Measurements from ENCODE around the gene PFN4. TPM values are rescaled to one million over a fixed set of nuclear protein-coding genes. Genes with fewer than 3 reads are reported as not detected.
"Not testable (repeated sequence)": the region's sequence is repeated elsewhere in the genome, so short reads cannot be mapped to it uniquely, and the experiment has no call there.

The PFN4 gene
- total RNA-seq, 2 experiments from 2014 or later: not detected

GRCh38 chr2:24107336-24107735, 15.8 kb downstream of the PFN4 start:
- H3K27me3 Mint-ChIP-seq: peaks cover 9% of the 10 kb centered on the region
- DNase-seq: no peak
- no peaks in the 10 kb centered on the region for H3K36me3 Mint-ChIP-seq (ENCODE audit: low read depth)
- no peak overlapping the region for H3K27ac Mint-ChIP-seq
- no peak overlapping the region for H3K4me3 Mint-ChIP-seq
- CTCF ChIA-PET: interaction anchor here (1.0 kb wide), 1 partner anchor 23 kb away, joined by 3 read pairs; the partner anchor contains the start of gene TP53I3
- POLR2A ChIA-PET: no interaction called here
- H3K4me1 Mint-ChIP-seq: no peaks in the 10 kb centered on the region
- peaks cover 22% of the 10 kb centered on the region for H3K9me3 Mint-ChIP-seq

- Mint-ChIP-seq H3K36me3 (ENCODE audit: low read depth) (no peaks in the 10 kb centered on the region), H3K27ac (no peak overlapping the region), H3K27me3 (peaks cover 9% of the 10 kb centered on the region), H3K4me3 (no peak overlapping the region), H3K4me1 (no peaks in the 10 kb centered on the region), H3K9me3 (peaks cover 22% of the 10 kb centered on the region)
- DNase-seq: no peak
- ChIA-PET POLR2A (no interaction called here), CTCF (interaction anchor here (1.0 kb wide), 1 partner anchor 22 kb away, joined by 3 read pairs; the partner anchor contains the start of gene TP53I3)
Measured at GRCh38 chr2:24106786-24107185, 16.3 kb downstream of the PFN4 start.

- peaks cover 9% of the 10 kb centered on the region for H3K27me3 Mint-ChIP-seq
- H3K36me3 Mint-ChIP-seq (ENCODE audit: low read depth): no peaks in the 10 kb centered on the region
- POLR2A ChIA-PET: no interaction called here
- H3K4me3 Mint-ChIP-seq: no peak overlapping the region
- no peaks in the 10 kb centered on the region for H3K4me1 Mint-ChIP-seq
- H3K27ac Mint-ChIP-seq: no peak overlapping the region
- DNase-seq: no peak
- CTCF ChIA-PET: interaction anchor here (0.7 kb wide), 1 partner anchor 511 kb away, joined by 4 read pairs; no protein-coding TSS in a partner anchor
- peaks cover 22% of the 10 kb centered on the region for H3K9me3 Mint-ChIP-seq
Measured at GRCh38 chr2:24105816-24106215, 17.3 kb downstream of the PFN4 start.

- Mint-ChIP-seq H3K27ac (no peak overlapping the region), H3K27me3 (peaks cover 9% of the 10 kb centered on the region), H3K9me3 (peaks cover 22% of the 10 kb centered on the region), H3K4me1 (no peaks in the 10 kb centered on the region), H3K4me3 (no peak overlapping the region), H3K36me3 (ENCODE audit: low read depth) (peaks cover 5% of the 10 kb centered on the region)
- DNase-seq: no peak
- ChIA-PET CTCF (interaction anchor here (1.3 kb wide), 1 partner anchor 21 kb away, joined by 7 read pairs; the partner anchor contains the start of gene TP53I3), POLR2A (interaction anchor here (0.8 kb wide), 1 partner anchor 20 kb away, joined by 3 read pairs; no protein-coding TSS in a partner anchor)
Measured at GRCh38 chr2:24104906-24105305, 18.2 kb downstream of the PFN4 start.

- ChIA-PET CTCF (interaction anchor here (1.3 kb wide), 1 partner anchor 20 kb away, joined by 7 read pairs; the partner anchor contains the start of gene TP53I3), POLR2A (no interaction called here)
- Mint-ChIP-seq H3K9me3 (peaks cover 21% of the 10 kb centered on the region), H3K27me3 (peaks cover 9% of the 10 kb centered on the region), H3K27ac (no peak overlapping the region), H3K4me3 (no peak overlapping the region), H3K4me1 (no peaks in the 10 kb centered on the region), H3K36me3 (ENCODE audit: low read depth) (peaks cover 5% of the 10 kb centered on the region)
- DNase-seq: no peak
Measured at GRCh38 chr2:24104110-24104650, 19.0 kb downstream of the PFN4 start.

GRCh38 chr2:24102677-24103076, 20.5 kb downstream of the PFN4 start:
- Mint-ChIP-seq H3K36me3 (ENCODE audit: low read depth) (peaks cover 5% of the 10 kb centered on the region), H3K4me1 (no peaks in the 10 kb centered on the region), H3K27me3 (peaks cover 9% of the 10 kb centered on the region), H3K27ac (no peak overlapping the region), H3K9me3 (peaks cover 13% of the 10 kb centered on the region), H3K4me3 (no peak overlapping the region)
- no peak for DNase-seq
- CTCF ChIA-PET: interaction anchor here (0.6 to 1.2 kb wide), 2 partner anchors 18 to 248 kb away, joined by 3 to 6 read pairs; partner anchors contain the start of gene TP53I3
- POLR2A ChIA-PET: no interaction called here

- Mint-ChIP-seq H3K27ac (no peak overlapping the region), H3K36me3 (ENCODE audit: low read depth) (peaks cover 7% of the 10 kb centered on the region), H3K27me3 (peaks cover 5% of the 10 kb centered on the region), H3K4me3 (no peak overlapping the region), H3K4me1 (no peaks in the 10 kb centered on the region), H3K9me3 (peaks cover 8% of the 10 kb centered on the region)
- DNase-seq: no peak
- ChIA-PET POLR2A (no interaction called here), CTCF (interaction anchor here (0.8 to 1.2 kb wide), 2 partner anchors 17 to 175 kb away, joined by 5 to 6 read pairs; partner anchors contain the start of genes ATAD2B and TP53I3)
Measured at GRCh38 chr2:24101992-24102391, 21.1 kb downstream of the PFN4 start.

- POLR2A ChIA-PET: not testable (repeated sequence)
Measured at GRCh38 chr2:24100732-24101131, 22.4 kb downstream of the PFN4 start.

GRCh38 chr2:24095171-24095677, 27.9 kb downstream of the PFN4 start:
- DNase-seq, H3K27ac Mint-ChIP-seq, POLR2A ChIA-PET, H3K9me3 Mint-ChIP-seq, H3K4me3 Mint-ChIP-seq, H3K4me1 Mint-ChIP-seq, H3K27me3 Mint-ChIP-seq: not testable (repeated sequence)
- CTCF ChIA-PET: interaction anchor here (0.8 to 1.8 kb wide), 3 partner anchors 10 to 66 kb away, joined by 3 to 4 read pairs (median 3); partner anchors contain the start of gene TP53I3
- H3K36me3 Mint-ChIP-seq (ENCODE audit: low read depth): peaks cover 12% of the 10 kb centered on the region

More at GRCh38 chr2:24100732-24101131, 22.4 kb downstream of the PFN4 start:
- H3K4me1 Mint-ChIP-seq, DNase-seq, H3K4me3 Mint-ChIP-seq, H3K27me3 Mint-ChIP-seq, H3K27ac Mint-ChIP-seq, CTCF ChIA-PET, H3K9me3 Mint-ChIP-seq: not testable (repeated sequence)
- peaks cover 12% of the 10 kb centered on the region for H3K36me3 Mint-ChIP-seq (ENCODE audit: low read depth)

- H3K27ac Mint-ChIP-seq, H3K9me3 Mint-ChIP-seq, H3K4me1 Mint-ChIP-seq, H3K27me3 Mint-ChIP-seq, CTCF ChIA-PET, POLR2A ChIA-PET, H3K4me3 Mint-ChIP-seq, DNase-seq: not testable (repeated sequence)
- H3K36me3 Mint-ChIP-seq (ENCODE audit: low read depth): peaks cover 11% of the 10 kb centered on the region
Measured at GRCh38 chr2:24093270-24093669, 29.9 kb downstream of the PFN4 start.

GRCh38 chr2:24088821-24089359, 34.2 kb downstream of the PFN4 start:
- peaks cover 11% of the 10 kb centered on the region for H3K4me1 Mint-ChIP-seq
- no peak overlapping the region for H3K27ac Mint-ChIP-seq
- no peak for DNase-seq
- POLR2A ChIA-PET: no interaction called here
- H3K4me3 Mint-ChIP-seq: no peak overlapping the region
- CTCF ChIA-PET: no interaction called here
- no peaks in the 10 kb centered on the region for H3K9me3 Mint-ChIP-seq
- no peaks in the 10 kb centered on the region for H3K36me3 Mint-ChIP-seq (ENCODE audit: low read depth)
- H3K27me3 Mint-ChIP-seq: no peaks in the 10 kb centered on the region

GRCh38 chr2:24087032-24087431, 36.1 kb downstream of the PFN4 start:
- no peaks in the 10 kb centered on the region for H3K9me3 Mint-ChIP-seq
- ChIA-PET POLR2A (no interaction called here), CTCF (interaction anchor here (0.8 to 1.4 kb wide), 4 partner anchors 9 to 774 kb away, joined by 3 to 6 read pairs (median 4); partner anchors contain the start of gene ATAD2B)

GRCh38 chr2:24086241-24086640, 36.9 kb downstream of the PFN4 start:
- CTCF ChIA-PET: interaction anchor here (0.8 to 3.9 kb wide), 2 partner anchors 261 to 773 kb away, joined by 6 to 80 read pairs; no protein-coding TSS in a partner anchor
- Mint-ChIP-seq H3K36me3 (ENCODE audit: low read depth) (peaks cover 6% of the 10 kb centered on the region), H3K4me3 (no peak overlapping the region), H3K4me1 (peaks cover 21% of the 10 kb centered on the region), H3K27me3 (no peaks in the 10 kb centered on the region), H3K9me3 (no peaks in the 10 kb centered on the region), H3K27ac (no peak overlapping the region)
- no peak for DNase-seq
- POLR2A ChIA-PET: no interaction called here

More at GRCh38 chr2:24087032-24087431, 36.1 kb downstream of the PFN4 start:
- H3K4me3 Mint-ChIP-seq: no peak overlapping the region
- peaks cover 21% of the 10 kb centered on the region for H3K4me1 Mint-ChIP-seq
- no peak for DNase-seq
- H3K36me3 Mint-ChIP-seq (ENCODE audit: low read depth): peaks cover 3% of the 10 kb centered on the region
- H3K27ac Mint-ChIP-seq: no peak overlapping the region
- no peaks in the 10 kb centered on the region for H3K27me3 Mint-ChIP-seq
